ENCODE data around the gene PDCD4. TPM values are rescaled to one million over a fixed set of nuclear protein-coding genes. Genes with fewer than 3 reads are reported as not detected.

PDCD4 gene
- total RNA-seq, 1 experiment from 2014 or later: 9.0 TPM

DNA sequence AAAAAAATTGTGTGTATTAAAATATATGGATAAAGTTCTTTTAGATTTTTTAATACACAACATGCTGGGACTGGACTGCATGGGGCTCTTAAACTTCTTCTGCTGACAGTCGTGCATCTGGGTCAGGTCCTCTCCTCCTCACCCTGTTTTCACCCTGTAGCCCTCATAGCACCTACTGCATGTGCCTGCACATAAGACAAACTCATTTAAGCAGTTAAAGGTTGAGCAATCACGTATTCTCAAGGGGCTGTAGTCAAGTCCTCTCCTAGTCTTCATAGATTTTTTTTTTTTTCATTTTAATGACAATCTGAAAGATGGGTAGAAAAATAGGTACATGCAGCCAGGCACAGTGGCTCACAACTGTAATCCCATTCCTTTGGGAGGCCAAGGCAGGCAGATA, 23.6 kb upstream of the PDCD4 start:
- Histone ChIP-seq H3K36me3 (replicated peaks; ENCODE audit: control insufficient read depth, insufficient read depth, low read length) (no peaks in the 10 kb centered on the region), H3K4me3 (ENCODE audit: insufficient read depth, low read depth, low read length) (no peak overlapping the region)
- DNase-seq: no peak

DNA sequence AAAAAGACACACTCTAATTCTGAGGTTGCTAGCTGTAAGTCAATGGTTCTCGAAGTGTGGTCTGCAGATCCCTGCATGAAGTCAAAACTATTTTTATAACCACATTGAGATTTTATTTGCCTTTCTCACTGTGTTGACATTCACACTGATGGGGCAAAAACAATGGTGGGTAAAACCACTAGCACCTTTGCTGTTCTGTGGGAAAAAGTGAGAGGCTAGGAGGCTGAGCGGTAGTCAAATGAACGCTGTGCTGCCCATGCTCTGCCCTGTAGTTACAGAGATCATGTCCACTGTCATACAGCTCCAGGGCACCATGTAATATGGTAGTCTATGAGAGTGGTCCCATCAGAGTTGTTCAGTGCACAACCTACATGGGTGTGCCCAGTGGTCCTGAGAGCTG, 21.6 kb upstream of the PDCD4 start:
- Histone ChIP-seq H3K36me3 (replicated peaks; ENCODE audit: control insufficient read depth, insufficient read depth, low read length) (no peaks in the 10 kb centered on the region), H3K27me3 (ENCODE audit: control insufficient read depth, insufficient read depth, low read length) (no peaks in the 10 kb centered on the region), H3K4me3 (ENCODE audit: insufficient read depth, low read depth, low read length) (no peak overlapping the region)
- DNase-seq: no peak

More for the DNA sequence above, 23.6 kb upstream of the PDCD4 start:
- H3K27me3 ChIP-seq (ENCODE audit: control insufficient read depth, insufficient read depth, low read length): no peaks in the 10 kb centered on the region

DNA sequence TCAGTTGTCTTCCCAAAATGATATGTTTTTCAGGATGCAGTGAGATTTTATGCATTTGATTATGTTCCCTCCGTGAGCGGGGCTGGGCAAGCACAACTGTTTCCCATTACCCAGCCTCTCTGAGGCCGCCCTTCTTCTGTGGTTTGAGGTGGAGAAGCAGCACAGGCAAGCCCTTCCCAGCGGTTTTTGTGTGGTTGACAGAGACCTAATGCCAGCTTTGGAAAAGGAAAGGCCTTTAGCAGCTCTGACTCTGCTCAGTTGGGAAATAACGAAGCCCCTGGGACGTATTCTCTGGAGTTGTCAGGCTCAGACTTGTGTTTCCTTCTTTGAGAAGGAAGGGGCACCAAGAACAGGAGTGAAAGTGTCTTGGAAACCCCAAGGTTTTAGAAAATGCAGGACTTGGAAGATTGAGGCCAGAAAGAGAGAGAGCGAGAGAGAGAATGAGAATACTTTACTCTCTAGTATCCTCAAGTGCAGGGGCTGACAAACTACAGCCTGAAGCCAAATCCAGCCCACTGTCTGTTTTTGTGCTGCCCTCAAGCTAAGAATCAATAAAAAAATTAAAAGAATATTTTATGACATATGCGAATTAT, 20.6 kb upstream of the PDCD4 start:
- no peak for DNase-seq
- Histone ChIP-seq H3K4me3 (ENCODE audit: insufficient read depth, low read depth, low read length) (no peak overlapping the region), H3K27me3 (ENCODE audit: control insufficient read depth, insufficient read depth, low read length) (no peaks in the 10 kb centered on the region), H3K36me3 (replicated peaks; ENCODE audit: control insufficient read depth, insufficient read depth, low read length) (no peaks in the 10 kb centered on the region)

DNA sequence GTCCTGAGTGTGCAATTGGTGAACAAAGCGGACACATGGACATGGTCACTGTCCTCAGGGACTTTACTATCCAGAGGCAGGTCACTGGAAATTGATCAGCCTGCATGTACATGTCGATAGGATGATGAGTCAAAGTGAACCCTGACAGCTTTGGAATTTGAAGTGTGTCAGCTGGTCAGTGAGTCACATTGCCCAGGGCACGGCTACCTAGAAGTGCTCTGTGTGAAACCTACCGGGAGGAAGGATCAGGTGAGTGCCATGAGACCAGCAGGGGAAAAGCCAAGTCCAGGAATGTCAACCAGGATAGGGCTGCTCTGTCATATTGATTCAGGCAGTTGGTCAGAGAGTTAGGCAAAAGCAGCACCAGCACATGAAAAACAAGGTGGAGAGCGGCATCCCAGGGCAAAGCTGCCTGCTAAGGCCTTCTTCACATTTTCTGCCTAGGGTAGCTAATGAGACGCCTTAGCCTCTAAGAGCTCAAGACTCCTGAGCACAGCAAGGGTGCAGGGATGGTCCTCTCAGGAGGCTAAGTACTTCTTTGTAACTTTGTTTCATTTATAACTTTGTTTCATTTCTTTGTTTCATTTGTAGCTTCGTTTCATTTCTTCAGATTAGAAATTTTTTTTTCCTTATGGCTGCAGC, 19.4 kb upstream of the PDCD4 start:
- Histone ChIP-seq H3K27me3 (ENCODE audit: control insufficient read depth, insufficient read depth, low read length) (no peaks in the 10 kb centered on the region), H3K36me3 (replicated peaks; ENCODE audit: control insufficient read depth, insufficient read depth, low read length) (no peaks in the 10 kb centered on the region), H3K4me3 (ENCODE audit: insufficient read depth, low read depth, low read length) (no peak overlapping the region)
- DNase-seq: no peak

DNA sequence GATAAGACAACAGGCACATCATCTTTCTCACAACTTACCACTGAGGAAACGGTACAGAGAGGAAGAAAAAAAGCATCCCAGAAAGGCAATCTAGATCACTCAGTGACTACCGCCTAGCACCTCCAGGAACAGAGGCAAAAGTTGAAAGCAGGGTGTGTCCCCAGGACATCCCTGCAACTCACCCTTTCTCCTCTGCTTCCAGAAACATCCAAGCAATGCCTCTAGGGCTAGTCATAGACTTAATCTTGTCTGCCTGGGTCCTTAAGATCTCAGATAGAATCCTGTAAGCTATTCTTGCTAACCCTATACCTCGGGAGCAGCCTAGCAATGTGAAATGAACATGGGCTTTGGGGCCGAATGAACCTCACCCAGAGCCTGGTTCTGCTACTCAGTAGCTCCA, 18.8 kb upstream of the PDCD4 start:
- no peaks in the 10 kb centered on the region for H3K36me3 ChIP-seq (replicated peaks; ENCODE audit: control insufficient read depth, insufficient read depth, low read length)
- H3K4me3 ChIP-seq (ENCODE audit: insufficient read depth, low read depth, low read length): no peak overlapping the region
- DNase-seq: no peak
- H3K27me3 ChIP-seq (ENCODE audit: control insufficient read depth, insufficient read depth, low read length): no peaks in the 10 kb centered on the region

DNA sequence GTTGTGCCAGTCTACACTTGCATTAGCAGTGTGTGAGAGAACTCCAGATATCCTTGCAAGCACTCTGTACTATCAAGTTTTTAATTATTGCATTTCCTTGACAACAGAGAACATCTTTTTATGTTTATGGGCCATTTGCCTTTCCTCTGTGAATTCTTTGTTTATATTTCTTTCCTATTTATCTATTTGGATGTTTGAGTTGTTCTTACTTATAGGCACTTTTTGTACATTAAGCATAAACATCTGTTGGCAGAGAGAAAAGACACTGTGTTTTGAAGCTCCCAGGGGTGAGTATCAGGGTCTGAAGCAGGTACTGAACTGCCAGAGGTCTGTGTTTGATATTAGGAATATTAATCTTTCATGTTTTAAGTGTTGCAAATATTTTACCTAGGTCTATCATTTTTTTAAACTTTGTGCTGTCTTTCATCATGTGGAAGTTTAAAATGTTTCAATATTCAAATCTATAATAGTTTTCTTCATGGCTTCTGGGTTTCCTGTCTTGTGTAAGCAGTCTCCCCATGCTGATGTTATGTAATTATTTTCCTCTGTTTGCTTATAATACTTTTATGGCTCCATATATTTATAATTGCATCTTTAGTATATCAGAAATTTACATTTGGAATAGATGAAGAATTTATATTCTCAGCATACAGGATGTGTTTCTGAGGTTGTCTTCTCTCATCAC, 17.7 kb upstream of the PDCD4 start:
- H3K36me3 ChIP-seq (replicated peaks; ENCODE audit: control insufficient read depth, insufficient read depth, low read length): no peaks in the 10 kb centered on the region
- H3K27me3 ChIP-seq (ENCODE audit: control insufficient read depth, insufficient read depth, low read length): no peaks in the 10 kb centered on the region
- H3K4me3 ChIP-seq (ENCODE audit: insufficient read depth, low read depth, low read length): no peak overlapping the region
- no peak for DNase-seq

DNA sequence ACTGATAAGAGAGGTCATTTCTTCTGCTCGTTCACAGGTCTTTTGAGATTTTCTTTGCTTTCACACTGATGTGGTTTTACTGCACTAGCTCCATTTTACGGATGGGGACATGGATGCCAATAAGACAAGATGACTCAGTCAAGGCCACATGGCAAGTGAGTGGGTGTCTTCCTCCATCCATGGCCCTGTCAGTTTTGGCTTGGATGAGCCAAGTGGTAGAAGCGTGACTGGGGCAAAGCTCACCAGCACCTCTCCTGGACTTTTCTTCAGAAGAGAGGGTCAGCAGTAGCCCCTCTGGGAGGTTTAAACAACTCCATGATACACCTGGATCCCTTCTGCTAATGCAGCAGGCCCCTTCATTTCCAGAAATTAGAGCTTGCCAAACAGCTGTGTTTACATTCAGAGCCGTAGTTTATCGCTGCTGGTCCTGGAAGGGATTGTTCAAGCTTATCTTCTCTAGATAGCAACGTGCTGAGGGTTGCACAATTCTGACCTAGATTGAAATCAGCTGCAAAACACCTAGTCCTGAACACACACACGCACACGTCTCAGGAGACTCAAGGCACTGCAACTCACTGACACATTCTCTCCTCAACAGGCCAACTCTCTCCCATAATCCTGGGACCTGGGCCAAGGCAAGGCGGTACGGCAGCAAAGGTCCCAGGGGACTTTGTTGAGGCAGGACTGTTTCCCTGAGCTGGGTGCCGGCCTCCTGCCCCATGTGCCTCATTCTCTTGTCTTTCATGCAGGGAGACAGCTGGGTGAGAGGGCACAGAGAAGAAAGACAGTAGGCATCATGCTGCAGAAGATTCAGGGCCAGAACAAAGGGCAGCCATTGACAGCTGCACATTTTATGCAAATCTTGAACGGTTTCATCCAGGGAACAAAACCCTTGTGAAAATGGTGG, 14.2 kb upstream of the PDCD4 start:
- no peak for DNase-seq
- Histone ChIP-seq H3K36me3 (replicated peaks; ENCODE audit: control insufficient read depth, insufficient read depth, low read length) (no peaks in the 10 kb centered on the region), H3K4me3 (ENCODE audit: insufficient read depth, low read depth, low read length) (no peak overlapping the region), H3K27me3 (ENCODE audit: control insufficient read depth, insufficient read depth, low read length) (no peaks in the 10 kb centered on the region)

DNA sequence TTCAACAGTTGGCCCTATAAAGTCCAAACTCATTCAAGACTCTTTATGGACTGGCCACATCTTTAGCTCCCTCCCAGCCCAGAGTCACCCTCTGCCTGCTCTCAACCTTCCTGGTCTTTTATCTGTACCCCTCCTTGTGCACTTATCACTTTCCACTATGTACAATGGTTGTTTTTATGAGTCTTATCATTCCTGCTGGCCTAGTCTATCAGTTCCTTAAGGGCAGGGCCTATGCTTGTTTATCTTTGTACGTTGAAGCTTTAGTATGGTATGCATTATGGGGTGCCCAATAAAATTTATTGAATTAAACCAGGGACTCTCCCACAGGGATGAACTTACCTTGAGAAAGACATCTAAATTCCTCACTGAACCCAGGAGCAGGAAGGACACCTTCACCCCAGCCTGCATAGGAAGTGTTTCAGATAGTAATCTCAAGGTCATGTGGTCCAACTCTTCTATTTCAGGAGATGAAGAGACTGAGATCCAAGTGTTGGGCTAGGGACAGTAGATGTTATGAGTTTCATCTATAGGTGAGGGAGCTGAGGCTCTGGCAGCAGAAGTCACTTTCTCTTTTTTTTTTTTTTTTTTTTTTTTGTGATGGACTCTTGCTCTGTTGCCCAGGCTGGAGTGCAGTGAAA, 13.3 kb upstream of the PDCD4 start:
- no peaks in the 10 kb centered on the region for H3K36me3 ChIP-seq (replicated peaks; ENCODE audit: control insufficient read depth, insufficient read depth, low read length)
- no peak overlapping the region for H3K4me3 ChIP-seq (ENCODE audit: insufficient read depth, low read depth, low read length)
- H3K27me3 ChIP-seq (ENCODE audit: control insufficient read depth, insufficient read depth, low read length): no peaks in the 10 kb centered on the region
- DNase-seq: no peak

DNA sequence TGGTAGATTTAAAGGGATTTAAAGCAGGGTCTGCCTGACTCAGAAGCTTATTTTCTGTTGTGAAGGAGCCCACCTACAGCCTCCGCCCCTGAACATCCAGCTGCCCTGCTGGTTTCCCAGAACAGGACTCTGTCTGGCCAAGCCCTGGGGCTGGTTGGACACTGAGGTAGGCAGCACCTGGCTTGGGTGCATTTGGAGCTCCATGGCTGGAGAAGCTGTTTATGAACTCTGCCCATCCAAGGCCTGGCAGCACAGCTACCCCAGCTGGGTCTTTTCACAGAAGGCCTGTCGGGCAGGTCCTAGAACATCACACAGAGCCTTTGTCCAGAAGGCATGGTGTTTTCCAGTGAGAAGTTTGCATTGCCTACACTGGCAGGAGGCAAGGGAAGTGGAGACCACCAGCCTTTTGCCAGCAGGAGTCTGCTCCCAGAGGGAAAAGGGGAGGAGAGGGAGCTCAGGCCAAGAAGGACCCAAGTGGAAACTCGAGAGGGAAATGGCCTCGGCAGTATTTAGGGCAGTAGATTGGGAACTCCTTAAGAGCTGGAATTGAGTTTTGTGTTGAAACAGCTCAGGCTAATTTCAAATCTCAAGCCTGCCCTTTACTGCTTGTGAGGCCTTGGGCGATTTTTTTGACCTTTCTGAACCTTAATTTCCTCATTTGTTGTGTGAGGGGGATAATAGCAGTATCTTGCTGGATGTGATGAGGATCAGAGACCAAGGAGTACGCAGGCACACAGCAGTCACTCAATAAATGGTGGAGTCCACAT, 12.3 kb upstream of the PDCD4 start:
- DNase-seq: no peak
- Histone ChIP-seq H3K4me3 (ENCODE audit: insufficient read depth, low read depth, low read length) (no peak overlapping the region), H3K36me3 (replicated peaks; ENCODE audit: control insufficient read depth, insufficient read depth, low read length) (no peaks in the 10 kb centered on the region), H3K27me3 (ENCODE audit: control insufficient read depth, insufficient read depth, low read length) (no peaks in the 10 kb centered on the region)

DNA sequence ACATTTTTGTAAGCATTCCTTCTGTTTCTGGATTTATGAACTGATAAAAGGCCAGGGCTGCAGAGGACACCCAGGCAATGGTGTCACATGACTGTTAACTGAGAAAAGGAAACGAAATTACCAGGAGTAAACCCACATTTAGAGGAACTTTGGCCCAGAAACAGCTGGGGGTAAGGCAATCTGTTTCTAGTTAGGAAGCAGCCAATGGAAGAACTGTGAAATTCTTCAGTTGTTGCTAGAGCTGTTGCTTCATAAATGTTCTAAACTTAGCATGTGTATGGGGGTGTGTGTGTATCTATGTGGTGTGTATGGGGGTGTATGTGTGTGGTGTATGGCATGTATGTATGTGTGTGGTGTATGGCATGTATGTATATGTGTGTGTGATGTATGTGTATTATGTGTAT, 11.8 kb upstream of the PDCD4 start:
- H3K27me3 ChIP-seq (ENCODE audit: control insufficient read depth, insufficient read depth, low read length): no peaks in the 10 kb centered on the region
- no peak overlapping the region for H3K4me3 ChIP-seq (ENCODE audit: insufficient read depth, low read depth, low read length)
- DNase-seq: no peak
- no peaks in the 10 kb centered on the region for H3K36me3 ChIP-seq (replicated peaks; ENCODE audit: control insufficient read depth, insufficient read depth, low read length)

DNA sequence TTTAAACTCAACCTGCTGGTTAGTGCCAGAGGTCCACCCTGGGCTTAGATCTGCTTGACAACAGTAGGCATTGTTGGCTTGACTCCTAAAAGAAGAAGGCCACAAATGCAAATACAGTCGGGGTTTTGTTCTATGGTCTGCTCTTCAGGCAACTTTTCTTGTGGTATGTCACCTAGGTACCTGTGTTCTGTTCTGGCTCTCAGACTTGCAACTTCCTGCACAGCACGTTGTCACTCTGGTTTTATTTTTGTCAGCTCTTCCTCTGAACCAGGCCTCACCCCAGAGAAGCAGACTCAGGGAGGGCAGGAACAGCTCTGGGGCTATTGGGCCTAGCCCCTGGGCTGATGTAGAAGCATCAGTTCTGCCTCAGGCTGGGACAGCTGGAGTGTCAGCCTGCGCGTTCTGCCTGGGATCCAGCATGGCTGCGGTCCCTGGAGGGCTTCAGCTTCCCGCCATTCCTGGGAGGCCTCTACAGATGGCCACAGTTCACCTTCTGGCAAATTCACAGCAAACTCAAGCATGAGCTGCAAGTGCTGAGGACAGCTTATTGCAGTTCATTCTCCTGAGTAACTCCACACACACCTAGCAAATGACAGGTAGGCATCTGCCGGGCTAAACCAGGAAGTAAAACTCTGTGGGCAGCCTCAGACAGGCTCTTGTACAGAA, 11.0 kb upstream of the PDCD4 start:
- no peak overlapping the region for H3K4me3 ChIP-seq (ENCODE audit: insufficient read depth, low read depth, low read length)
- DNase-seq: no peak

DNA sequence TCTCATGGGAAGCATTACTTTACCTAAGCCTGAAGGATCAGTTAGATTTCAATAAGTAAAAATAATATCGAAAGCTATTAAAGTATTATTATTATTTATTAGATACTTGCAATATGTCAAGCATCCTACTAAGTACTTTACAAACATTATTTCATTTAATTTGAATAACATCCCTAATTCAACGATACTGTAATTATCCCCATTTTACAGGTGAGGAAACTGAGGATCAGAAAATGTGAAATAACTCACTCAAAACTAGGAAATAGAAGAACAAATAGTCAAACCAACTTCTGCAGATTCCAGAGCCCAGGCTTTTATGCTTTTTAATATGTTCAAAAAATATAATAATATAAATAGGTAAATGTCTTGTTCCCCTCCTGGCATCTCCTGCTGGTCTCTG, 10.3 kb upstream of the PDCD4 start:
- H3K4me3 ChIP-seq (ENCODE audit: insufficient read depth, low read depth, low read length): no peak overlapping the region
- DNase-seq: no peak
- no peaks in the 10 kb centered on the region for H3K36me3 ChIP-seq (replicated peaks; ENCODE audit: control insufficient read depth, insufficient read depth, low read length)
- H3K27me3 ChIP-seq (ENCODE audit: control insufficient read depth, insufficient read depth, low read length): no peaks in the 10 kb centered on the region

More for the DNA sequence above, 11.0 kb upstream of the PDCD4 start:
- Histone ChIP-seq H3K36me3 (replicated peaks; ENCODE audit: control insufficient read depth, insufficient read depth, low read length) (no peaks in the 10 kb centered on the region), H3K27me3 (ENCODE audit: control insufficient read depth, insufficient read depth, low read length) (no peaks in the 10 kb centered on the region)

DNA sequence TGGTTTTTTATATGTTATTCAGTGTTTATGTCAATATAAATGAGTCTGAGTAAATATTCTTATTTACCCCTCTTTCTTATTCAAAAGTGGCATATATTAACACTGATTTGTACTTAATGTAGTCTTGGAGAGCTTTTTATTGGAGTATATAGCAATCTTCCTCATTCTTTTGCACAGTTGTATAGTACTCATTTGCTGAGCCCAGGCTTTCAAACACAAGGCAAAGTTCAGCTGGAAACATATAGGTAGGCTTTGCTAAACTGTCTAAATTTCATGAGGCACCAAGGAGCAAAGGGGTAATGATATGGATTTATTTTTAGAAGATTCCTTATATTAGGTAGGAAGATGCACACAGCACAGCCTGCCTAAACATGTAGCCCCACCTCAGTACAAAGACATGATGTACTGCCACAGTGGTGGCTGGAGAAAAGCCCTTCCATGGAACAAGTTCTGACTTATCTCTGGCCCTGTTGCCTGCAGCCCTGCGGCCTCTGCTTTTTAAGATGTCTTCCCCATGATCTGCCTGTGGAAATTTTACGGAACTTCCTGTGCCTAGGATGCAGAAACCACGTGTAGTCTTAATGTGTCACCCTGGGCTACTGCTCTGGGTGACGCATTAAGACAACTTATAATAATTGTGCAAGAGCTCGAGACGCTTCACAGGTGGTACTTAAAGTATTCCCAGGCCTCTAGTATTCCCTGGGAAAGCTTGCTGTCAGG, 9.6 kb upstream of the PDCD4 start:
- H3K36me3 ChIP-seq (replicated peaks; ENCODE audit: control insufficient read depth, insufficient read depth, low read length): no peaks in the 10 kb centered on the region
- no peak for DNase-seq
- H3K27me3 ChIP-seq (ENCODE audit: control insufficient read depth, insufficient read depth, low read length): no peaks in the 10 kb centered on the region
- no peak overlapping the region for H3K4me3 ChIP-seq (ENCODE audit: insufficient read depth, low read depth, low read length)

All from H7 (cell line).